SK-N-MC (cell line): ENCODE measurements around the gene DPP8.

ENCODE experiments used
- EZH2 ChIP-seq: fragments of 200-600 bp; sonication (generic); IDR thresholded peaks from one replicate; pipeline ENCODE4 v1.6.1; 2017; ENCODE audit warnings: antibody characterized with exemption
- FOXP2 ChIP-seq: optimal IDR thresholded peaks from 2 replicates; pipeline ENCODE3; 2011; ENCODE audit warnings: mild to moderate bottlenecking, moderate library complexity; ENCODE audit not compliant: insufficient read depth; ENCODE audit errors: extremely low read length, control extremely low read depth
- POLR2AphosphoS5 ChIP-seq: IDR thresholded peaks from 2 replicates; pipeline ENCODE4 v1.6.1; 2012; ENCODE audit warnings: mild to moderate bottlenecking, low read depth, low read length, borderline replicate concordance

DNA sequence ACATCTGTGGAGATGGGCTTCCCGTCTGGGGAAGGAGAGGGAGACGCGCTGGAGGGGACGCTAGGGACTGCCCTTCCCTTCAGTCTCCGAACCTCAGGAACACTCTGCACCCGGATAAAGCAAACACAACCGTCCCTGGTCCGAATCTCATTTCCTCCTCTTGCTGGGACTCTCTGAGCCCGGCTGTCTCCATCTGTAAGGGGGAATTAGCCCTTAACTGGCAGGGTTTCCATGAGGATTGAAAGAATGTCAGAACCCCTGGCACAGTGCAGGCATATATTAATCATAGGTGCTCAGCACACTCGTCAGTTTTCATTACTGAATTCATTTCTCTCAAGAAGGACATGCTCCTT is 120.5 kb downstream of the DPP8 start:
- TF ChIP-seq EZH2 (no peak), POLR2AphosphoS5 (no peak), FOXP2 (no peak)
